DOHH2 (cell line): ENCODE data around the gene VPS8.

Experiments used
- H3F3A ChIP-seq: fragments of 200-600 bp; sonication (generic), shearing (Covaris generic); 2 replicates; pipeline ENCODE4 v1.6.0; 2016; ENCODE audit warnings: antibody characterized with exemption, mild to moderate bottlenecking; ENCODE audit not compliant: control insufficient read depth, insufficient read depth
- H3K27ac ChIP-seq: fragments of 200-600 bp; sonication (generic); 2 replicates; pipeline ENCODE4 v1.5.1; 2014; ENCODE audit warnings: low read depth, mild to moderate bottlenecking, low read length, moderate library complexity
- H3K27me3 ChIP-seq: fragments of 200-600 bp; sonication (generic); 2 replicates; pipeline ENCODE4 v1.6.1; 2014; ENCODE audit warnings: mild to moderate bottlenecking, low read length, mixed read lengths; ENCODE audit not compliant: control insufficient read depth
- H3K36me3 ChIP-seq: fragments of 200-600 bp; sonication (generic); 2 replicates; pipeline ENCODE4 v1.6.1; 2014; ENCODE audit warnings: mild to moderate bottlenecking, low read length, moderate library complexity, mixed read lengths; ENCODE audit not compliant: control insufficient read depth
- H3K4me1 ChIP-seq: fragments of 200-600 bp; sonication (generic); 2 replicates; pipeline ENCODE4 v1.6.1; 2014; ENCODE audit warnings: mild to moderate bottlenecking, low read length, mixed read lengths; ENCODE audit not compliant: control insufficient read depth
- H3K4me2 ChIP-seq: fragments of 200-600 bp; sonication (generic); 2 replicates; pipeline ENCODE4 v1.6.0; 2014; ENCODE audit warnings: mild to moderate bottlenecking, low read length, moderate library complexity
- H3K4me3 ChIP-seq: fragments of 200-600 bp; sonication (generic); 2 replicates; pipeline ENCODE4 v1.5.1; 2014; ENCODE audit warnings: mild to moderate bottlenecking, low read length, mixed read lengths
- H3K79me2 ChIP-seq: fragments of 200-600 bp; sonication (generic); 2 replicates; pipeline ENCODE4 v1.6.1; 2014; ENCODE audit warnings: mild to moderate bottlenecking, low read length, mixed read lengths; ENCODE audit not compliant: control insufficient read depth
- H3K9me2 ChIP-seq: fragments of 200-600 bp; sonication (generic); replicated peaks from 2 replicates; pipeline ENCODE4 v1.6.1; 2014; ENCODE audit warnings: mild to moderate bottlenecking, low read length, mixed read lengths; ENCODE audit not compliant: control insufficient read depth
- H3K9me3 ChIP-seq: fragments of 200-600 bp; sonication (generic); 2 replicates; pipeline ENCODE4 v1.6.1; 2014; ENCODE audit warnings: antibody characterized with exemption, low read length, mixed read lengths; ENCODE audit not compliant: control insufficient read depth, insufficient read depth
- H4K20me1 ChIP-seq: fragments of 200-600 bp; sonication (generic); 2 replicates; pipeline ENCODE4 v1.6.0; 2014; ENCODE audit warnings: low read depth, mild to moderate bottlenecking, antibody characterized with exemption, low read length, moderate library complexity; ENCODE audit not compliant: control insufficient read depth, insufficient read depth
- CTCF ChIP-seq: fragments of 200-600 bp; sonication (generic); IDR thresholded peaks from one replicate; pipeline ENCODE4 v1.5.1; 2014; ENCODE audit warnings: antibody characterized with exemption, mild to moderate bottlenecking, low read depth, low read length; ENCODE audit not compliant: poor library complexity, severe bottlenecking
- EZH2phosphoT487 ChIP-seq: fragments of 200-600 bp; sonication (generic); IDR thresholded peaks from 2 replicates; pipeline ENCODE4 v1.6.1; 2017; ENCODE audit warnings: borderline replicate concordance, mild to moderate bottlenecking, antibody characterized with exemption, low read length, moderate library complexity, mixed read lengths

The VPS8 gene

GRCh38 chr3:184889312-184889904 lies 77.4 kb downstream of the VPS8 start:
- Histone ChIP-seq H3K4me2 (no peak overlapping the region), H3K79me2 (no peaks in the 10 kb centered on the region), H3K27ac (no peak overlapping the region), H3K36me3 (no peaks in the 10 kb centered on the region), H3K4me1 (peaks cover 4% of the 10 kb centered on the region), H3K9me3 (no peaks in the 10 kb centered on the region), H3K9me2 (no peaks in the 10 kb centered on the region), H4K20me1 (no peaks in the 10 kb centered on the region), H3K4me3 (no peak overlapping the region), H3F3A (no peaks in the 10 kb centered on the region), H3K27me3 (no peaks in the 10 kb centered on the region)
- no peak for TF ChIP-seq EZH2phosphoT487
- TF ChIP-seq CTCF, result no peak

GRCh38 chr3:184894051-184894450 lies 82.1 kb downstream of the VPS8 start:
- no peaks in the 10 kb centered on the region for H3K9me3 ChIP-seq
- H3K79me2 ChIP-seq, result no peaks in the 10 kb centered on the region
- no peaks in the 10 kb centered on the region for H3K36me3 ChIP-seq
- H3K4me1 ChIP-seq, result no peaks in the 10 kb centered on the region
- H3F3A ChIP-seq, result no peaks in the 10 kb centered on the region
- H3K4me2 ChIP-seq, result no peak overlapping the region
- H3K27me3 ChIP-seq, result no peaks in the 10 kb centered on the region
- no peaks in the 10 kb centered on the region for H3K9me2 ChIP-seq
- no peaks in the 10 kb centered on the region for H4K20me1 ChIP-seq
- H3K4me3 ChIP-seq, result no peak overlapping the region
- no peak overlapping the region for H3K27ac ChIP-seq
- TF ChIP-seq EZH2phosphoT487 (no peak), CTCF (no peak)

- no peaks in the 10 kb centered on the region for H3K27me3 ChIP-seq
- H3K9me3 ChIP-seq, result no peaks in the 10 kb centered on the region
- no peaks in the 10 kb centered on the region for H4K20me1 ChIP-seq
- no peaks in the 10 kb centered on the region for H3K36me3 ChIP-seq
- no peak overlapping the region for H3K4me2 ChIP-seq
- TF ChIP-seq CTCF (no peak), EZH2phosphoT487 (no peak)
- no peak overlapping the region for H3K27ac ChIP-seq
- H3K4me3 ChIP-seq, result no peak overlapping the region
- H3K79me2 ChIP-seq, result no peaks in the 10 kb centered on the region
- no peaks in the 10 kb centered on the region for H3K4me1 ChIP-seq
- no peaks in the 10 kb centered on the region for H3F3A ChIP-seq
- H3K9me2 ChIP-seq, result no peaks in the 10 kb centered on the region
Measured at GRCh38 chr3:184895350-184895749, 83.4 kb downstream of the VPS8 start.

GRCh38 chr3:184896336-184896735 lies 84.4 kb downstream of the VPS8 start:
- H4K20me1 ChIP-seq, result no peaks in the 10 kb centered on the region
- H3K4me2 ChIP-seq, result no peak overlapping the region
- no peaks in the 10 kb centered on the region for H3K9me3 ChIP-seq
- no peaks in the 10 kb centered on the region for H3F3A ChIP-seq
- no peaks in the 10 kb centered on the region for H3K79me2 ChIP-seq
- H3K27ac ChIP-seq, result no peak overlapping the region
- no peaks in the 10 kb centered on the region for H3K4me1 ChIP-seq
- H3K9me2 ChIP-seq, result no peaks in the 10 kb centered on the region
- TF ChIP-seq EZH2phosphoT487 (no peak), CTCF (no peak)
- no peaks in the 10 kb centered on the region for H3K36me3 ChIP-seq
- H3K4me3 ChIP-seq, result no peak overlapping the region
- H3K27me3 ChIP-seq, result no peaks in the 10 kb centered on the region
